Osteoblast (primary cell): ENCODE data around the gene BANK1. TPM values are rescaled to one million over a fixed set of nuclear protein-coding genes. Genes with fewer than 3 reads are reported as not detected.

Source experiments
- DNase-seq: peaks from one replicate; pipeline ENCODE4 v3.0.0; 2011; ENCODE audit warnings: low spot score, mixed read lengths; ENCODE audit not compliant: insufficient read length; ENCODE audit errors: missing footprints
- H2AFZ ChIP-seq: 2 replicates; pipeline ENCODE4 v1.6.0; 2011; ENCODE audit warnings: mild to moderate bottlenecking, low read length
- H3K27ac ChIP-seq: 2 replicates; pipeline ENCODE4 v1.5.1; 2011; ENCODE audit warnings: mild to moderate bottlenecking, low read depth, low read length, moderate library complexity
- H3K27me3 ChIP-seq: 2 replicates; pipeline ENCODE4 v1.6.0; 2012; ENCODE audit warnings: mild to moderate bottlenecking, control low read depth, inconsistent platforms, low read length, moderate library complexity; ENCODE audit not compliant: insufficient read depth
- H3K36me3 ChIP-seq: 2 replicates; pipeline ENCODE4 v1.5.1; 2011; ENCODE audit warnings: mild to moderate bottlenecking, low read length, control low read depth, moderate library complexity; ENCODE audit not compliant: insufficient read depth
- H3K4me1 ChIP-seq: 2 replicates; pipeline ENCODE4 v1.5.1; 2011; ENCODE audit warnings: mild to moderate bottlenecking, low read length, control low read depth, moderate library complexity; ENCODE audit not compliant: insufficient read depth
- H3K4me2 ChIP-seq: 2 replicates; pipeline ENCODE4 v1.6.0; 2011; ENCODE audit warnings: mild to moderate bottlenecking, low read length; ENCODE audit not compliant: insufficient read depth
- H3K4me3 ChIP-seq: fragments of 200-600 bp; sonication (generic); 3 replicates; pipeline ENCODE4 v1.5.1; 2012; ENCODE audit warnings: mild to moderate bottlenecking, low read length, inconsistent platforms; ENCODE audit not compliant: insufficient read depth
- H3K79me2 ChIP-seq: 2 replicates; pipeline ENCODE4 v1.6.0; 2012; ENCODE audit warnings: mild to moderate bottlenecking, low read length, control low read depth, inconsistent platforms; ENCODE audit not compliant: insufficient read depth
- H3K9me3 ChIP-seq: 2 replicates; pipeline ENCODE4 v1.5.1; 2011; ENCODE audit warnings: low read depth, low read length, control low read depth
- H4K20me1 ChIP-seq: 2 replicates; pipeline ENCODE4 v1.6.0; 2012; ENCODE audit warnings: mild to moderate bottlenecking, low read length, control low read depth; ENCODE audit not compliant: insufficient read depth
- CTCF ChIP-seq: IDR thresholded peaks from 2 replicates; pipeline ENCODE4 v1.5.1; 2011; ENCODE audit warnings: mild to moderate bottlenecking, low read depth, low read length, moderate library complexity; ENCODE audit errors: extremely low read depth
- total RNA-seq: library from RNA; depleted of rRNA; stranded (reverse); fragments of >200 nt; gene quantifications from 2 replicates; pipeline ENCODE4 v1.2.3, GENCODE V29; 2012

BANK1 gene
- total RNA-seq, 1 donor = 1.8 TPM

- no peaks in the 10 kb centered on the region for H4K20me1 ChIP-seq
- H3K79me2 ChIP-seq = no peaks in the 10 kb centered on the region
- no peak overlapping the region for H3K4me3 ChIP-seq
- no peak for TF ChIP-seq CTCF
- H3K4me1 ChIP-seq = peaks cover under 1% of the 10 kb centered on the region
- no peaks in the 10 kb centered on the region for H3K36me3 ChIP-seq
- H3K27me3 ChIP-seq = no peaks in the 10 kb centered on the region
- H3K4me2 ChIP-seq = no peak overlapping the region
- H2AFZ ChIP-seq = no peak overlapping the region
- DNase-seq = no peak
- no peak overlapping the region for H3K27ac ChIP-seq
- no peaks in the 10 kb centered on the region for H3K9me3 ChIP-seq
These were observed 33.3 kb downstream of the BANK1 start for GRCh38 chr4:101823864-101824263.

GRCh38 chr4:101824500-101824899 lies 34.0 kb downstream of the BANK1 start:
- no peak for TF ChIP-seq CTCF
- DNase-seq = no peak

GRCh38 chr4:101825953-101826352 lies 35.4 kb downstream of the BANK1 start:
- Histone ChIP-seq H3K4me3 (no peak overlapping the region), H3K36me3 (no peaks in the 10 kb centered on the region), H3K27me3 (no peaks in the 10 kb centered on the region), H3K27ac (no peak overlapping the region), H3K4me2 (no peak overlapping the region), H3K79me2 (no peaks in the 10 kb centered on the region), H3K4me1 (no peaks in the 10 kb centered on the region), H2AFZ (no peak overlapping the region), H3K9me3 (no peaks in the 10 kb centered on the region), H4K20me1 (no peaks in the 10 kb centered on the region)
- no peak for TF ChIP-seq CTCF
- DNase-seq = no peak

More at GRCh38 chr4:101824500-101824899, 34.0 kb downstream of the BANK1 start:
- no peaks in the 10 kb centered on the region for H3K4me1 ChIP-seq
- no peak overlapping the region for H3K4me3 ChIP-seq
- no peaks in the 10 kb centered on the region for H3K27me3 ChIP-seq
- no peaks in the 10 kb centered on the region for H3K36me3 ChIP-seq
- H3K4me2 ChIP-seq = no peak overlapping the region
- no peaks in the 10 kb centered on the region for H4K20me1 ChIP-seq
- no peak overlapping the region for H3K27ac ChIP-seq
- no peaks in the 10 kb centered on the region for H3K79me2 ChIP-seq
- H3K9me3 ChIP-seq = no peaks in the 10 kb centered on the region
- no peak overlapping the region for H2AFZ ChIP-seq

DNA sequence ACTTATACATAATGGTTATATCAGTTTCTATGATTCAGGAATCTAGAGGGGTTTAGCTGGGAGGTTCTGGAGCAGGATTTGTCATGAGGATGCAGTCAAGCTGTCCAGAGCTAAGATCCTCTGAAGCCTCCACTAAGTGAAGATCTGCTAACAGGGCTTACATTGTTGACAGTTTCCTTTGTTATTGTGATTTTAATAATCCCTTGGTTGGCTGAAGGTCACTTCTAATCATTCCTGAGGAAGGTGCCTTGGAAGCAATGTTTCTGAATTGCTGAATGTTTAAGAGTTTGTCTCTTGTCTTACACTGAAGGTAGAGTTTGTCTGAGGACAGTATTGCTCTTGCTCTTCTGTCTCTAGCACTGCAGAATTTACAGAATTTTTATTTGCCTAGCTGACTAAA lies 41.3 kb downstream of the BANK1 start:
- Histone ChIP-seq H3K27ac (no peak overlapping the region), H4K20me1 (no peaks in the 10 kb centered on the region), H3K36me3 (no peaks in the 10 kb centered on the region), H3K4me1 (no peaks in the 10 kb centered on the region), H3K79me2 (no peaks in the 10 kb centered on the region), H3K27me3 (no peaks in the 10 kb centered on the region), H2AFZ (no peak overlapping the region), H3K4me3 (no peak overlapping the region), H3K9me3 (no peaks in the 10 kb centered on the region), H3K4me2 (no peak overlapping the region)
- TF ChIP-seq CTCF = no peak
- DNase-seq = no peak
